GM13976 (cell line): ENCODE data around the gene TBRG4.

Experiments used
- DNase-seq: peaks from one replicate; pipeline ENCODE4 v3.0.0; 2012; ENCODE audit warnings: low spot score
- CTCF ChIP-seq: IDR thresholded peaks from 2 replicates; pipeline ENCODE4 v1.5.1; 2012; ENCODE audit warnings: borderline replicate concordance, mild to moderate bottlenecking; ENCODE audit not compliant: insufficient read depth; ENCODE audit errors: extremely low read depth, missing control alignments, control extremely low read depth
- in situ Hi-C: fragments of 300-500 bp; cut with MboI; formaldehyde crosslinking; loops from one replicate; pipeline ENCODE4 v1.12.0; 2022; ENCODE audit warnings: low sequenced_read_pairs, mixed read lengths, inconsistent platforms; ENCODE audit not compliant: unreplicated experiment

The TBRG4 gene

DNA sequence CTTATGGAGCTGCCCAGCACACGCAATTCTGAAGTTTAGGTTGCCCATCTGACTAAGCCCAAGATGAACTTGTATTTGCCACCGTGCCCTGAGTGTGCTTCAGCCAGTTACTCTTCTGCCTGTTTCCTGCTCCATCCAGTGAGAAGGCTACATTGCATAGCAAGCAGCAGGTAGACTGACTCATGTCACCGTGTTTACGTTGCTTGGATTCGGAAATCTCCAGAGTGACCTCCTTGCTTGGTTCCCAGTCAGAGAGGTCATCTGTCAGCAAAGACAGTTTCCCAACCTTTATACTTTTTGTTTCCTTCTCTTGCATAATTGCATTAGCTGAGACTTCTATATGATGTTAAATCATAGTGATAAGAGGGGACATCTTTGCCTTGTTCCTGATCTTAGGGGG is 53.6 kb downstream of the TBRG4 start:
- no peak for TF ChIP-seq CTCF
- in situ Hi-C loops = no loop called here
- no peak for DNase-seq

DNA sequence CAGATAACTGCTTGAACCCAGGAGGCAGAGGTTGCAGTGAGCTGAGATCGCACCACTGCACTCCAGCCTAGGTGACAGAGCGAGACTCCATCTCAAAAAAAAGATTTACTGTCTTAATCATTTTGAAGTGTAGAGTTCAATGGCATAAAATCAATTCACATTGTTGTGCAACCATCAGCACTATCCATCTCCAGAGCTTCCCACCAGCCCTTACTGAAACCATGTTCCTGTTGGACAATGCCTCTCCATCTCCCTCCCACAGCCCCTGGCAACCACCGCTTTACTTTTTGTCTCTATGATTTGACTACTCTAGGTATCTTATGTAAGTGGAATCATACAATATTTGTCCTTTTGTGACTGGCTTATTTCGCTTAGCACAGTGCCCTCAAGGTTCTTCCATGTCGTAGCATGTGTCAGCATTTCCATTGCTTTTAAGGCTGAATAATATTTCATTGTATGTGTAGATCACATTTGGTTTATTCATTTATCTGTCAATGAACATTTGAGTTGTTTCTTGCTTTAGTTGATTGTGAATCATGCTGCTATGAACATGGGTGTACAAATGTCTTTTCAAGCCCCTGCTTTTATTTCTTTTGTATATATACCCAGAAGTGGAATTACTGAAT is 55.8 kb downstream of the TBRG4 start:
- no peak for DNase-seq
- in situ Hi-C loops = no loop called here
- TF ChIP-seq CTCF = no peak

DNA sequence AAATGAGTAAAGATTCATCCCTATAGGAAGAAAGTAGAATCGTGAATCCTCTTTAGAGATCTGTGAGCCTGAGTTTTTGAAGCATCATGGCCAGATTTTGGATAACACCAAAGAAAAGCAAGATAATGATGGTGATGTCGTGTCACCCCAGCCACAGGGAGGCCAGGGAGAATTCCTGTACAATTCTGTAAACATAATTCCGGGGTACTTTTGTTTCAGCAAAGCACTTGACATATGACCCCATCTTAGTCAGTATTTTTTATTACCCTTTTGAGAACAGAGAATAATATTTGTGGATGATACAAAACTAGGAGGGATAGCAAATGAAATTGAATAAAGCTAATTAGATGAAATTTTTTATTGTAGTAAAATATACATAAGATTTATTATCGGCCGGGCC is 56.5 kb downstream of the TBRG4 start:
- no peak for TF ChIP-seq CTCF
- DNase-seq = no peak
- in situ Hi-C loops = no loop called here

GRCh38 chr7:45054442-45054841 is 57.1 kb downstream of the TBRG4 start:
- no peak for DNase-seq
- in situ Hi-C loops = no loop called here
- TF ChIP-seq CTCF = no peak

GRCh38 chr7:45053941-45054340 is 57.6 kb downstream of the TBRG4 start:
- DNase-seq = no peak
- no peak for TF ChIP-seq CTCF
- in situ Hi-C loops = no loop called here

GRCh38 chr7:45053401-45053800 is 58.1 kb downstream of the TBRG4 start:
- no peak for DNase-seq
- in situ Hi-C loops = no loop called here
- TF ChIP-seq CTCF = no peak
